Duodenal mucosa (tissue), 2 donors: ENCODE measurements around the gene NRDC.

ENCODE experiments used
- H3K27ac ChIP-seq: one replicate; pipeline ENCODE4 v1.7.0; 2013; ENCODE audit warnings: low read depth, low read length
- H3K27me3 ChIP-seq, 2 donors: one replicate each; pipeline ENCODE4 v1.7.0; 2013; ENCODE audit warnings: low read length in 2 of 2, control low read depth in 1 of 2; ENCODE audit not compliant: insufficient read depth in 2 of 2, control insufficient read depth in 1 of 2
- H3K36me3 ChIP-seq, 2 donors: one replicate each; pipeline ENCODE4 v1.7.0; 2013; ENCODE audit warnings: low read length in 2 of 2, control low read depth in 1 of 2; ENCODE audit not compliant: insufficient read depth in 2 of 2, control insufficient read depth in 1 of 2
- H3K4me1 ChIP-seq, 2 donors: one replicate each; pipeline ENCODE4 v1.7.0; 2013; ENCODE audit warnings: low read length in 2 of 2, control low read depth in 1 of 2; ENCODE audit not compliant: insufficient read depth in 2 of 2, control insufficient read depth in 1 of 2
- H3K4me3 ChIP-seq, 2 donors: one replicate each; pipeline ENCODE4 v1.7.0; 2013; ENCODE audit warnings: low read length in 2 of 2, low read depth in 1 of 2
- H3K9ac ChIP-seq, 2 donors: one replicate each; pipeline ENCODE4 v1.7.0; 2013; ENCODE audit warnings: low read length in 2 of 2, low read depth in 1 of 2
- H3K9me3 ChIP-seq, 2 donors: one replicate each; pipeline ENCODE4 v1.7.0; 2013; ENCODE audit warnings: low read length in 2 of 2, control low read depth in 1 of 2; ENCODE audit not compliant: control insufficient read depth in 1 of 2

NRDC gene, protein sequence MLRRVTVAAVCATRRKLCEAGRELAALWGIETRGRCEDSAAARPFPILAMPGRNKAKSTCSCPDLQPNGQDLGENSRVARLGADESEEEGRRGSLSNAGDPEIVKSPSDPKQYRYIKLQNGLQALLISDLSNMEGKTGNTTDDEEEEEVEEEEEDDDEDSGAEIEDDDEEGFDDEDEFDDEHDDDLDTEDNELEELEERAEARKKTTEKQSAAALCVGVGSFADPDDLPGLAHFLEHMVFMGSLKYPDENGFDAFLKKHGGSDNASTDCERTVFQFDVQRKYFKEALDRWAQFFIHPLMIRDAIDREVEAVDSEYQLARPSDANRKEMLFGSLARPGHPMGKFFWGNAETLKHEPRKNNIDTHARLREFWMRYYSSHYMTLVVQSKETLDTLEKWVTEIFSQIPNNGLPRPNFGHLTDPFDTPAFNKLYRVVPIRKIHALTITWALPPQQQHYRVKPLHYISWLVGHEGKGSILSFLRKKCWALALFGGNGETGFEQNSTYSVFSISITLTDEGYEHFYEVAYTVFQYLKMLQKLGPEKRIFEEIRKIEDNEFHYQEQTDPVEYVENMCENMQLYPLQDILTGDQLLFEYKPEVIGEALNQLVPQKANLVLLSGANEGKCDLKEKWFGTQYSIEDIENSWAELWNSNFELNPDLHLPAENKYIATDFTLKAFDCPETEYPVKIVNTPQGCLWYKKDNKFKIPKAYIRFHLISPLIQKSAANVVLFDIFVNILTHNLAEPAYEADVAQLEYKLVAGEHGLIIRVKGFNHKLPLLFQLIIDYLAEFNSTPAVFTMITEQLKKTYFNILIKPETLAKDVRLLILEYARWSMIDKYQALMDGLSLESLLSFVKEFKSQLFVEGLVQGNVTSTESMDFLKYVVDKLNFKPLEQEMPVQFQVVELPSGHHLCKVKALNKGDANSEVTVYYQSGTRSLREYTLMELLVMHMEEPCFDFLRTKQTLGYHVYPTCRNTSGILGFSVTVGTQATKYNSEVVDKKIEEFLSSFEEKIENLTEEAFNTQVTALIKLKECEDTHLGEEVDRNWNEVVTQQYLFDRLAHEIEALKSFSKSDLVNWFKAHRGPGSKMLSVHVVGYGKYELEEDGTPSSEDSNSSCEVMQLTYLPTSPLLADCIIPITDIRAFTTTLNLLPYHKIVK

DNA sequence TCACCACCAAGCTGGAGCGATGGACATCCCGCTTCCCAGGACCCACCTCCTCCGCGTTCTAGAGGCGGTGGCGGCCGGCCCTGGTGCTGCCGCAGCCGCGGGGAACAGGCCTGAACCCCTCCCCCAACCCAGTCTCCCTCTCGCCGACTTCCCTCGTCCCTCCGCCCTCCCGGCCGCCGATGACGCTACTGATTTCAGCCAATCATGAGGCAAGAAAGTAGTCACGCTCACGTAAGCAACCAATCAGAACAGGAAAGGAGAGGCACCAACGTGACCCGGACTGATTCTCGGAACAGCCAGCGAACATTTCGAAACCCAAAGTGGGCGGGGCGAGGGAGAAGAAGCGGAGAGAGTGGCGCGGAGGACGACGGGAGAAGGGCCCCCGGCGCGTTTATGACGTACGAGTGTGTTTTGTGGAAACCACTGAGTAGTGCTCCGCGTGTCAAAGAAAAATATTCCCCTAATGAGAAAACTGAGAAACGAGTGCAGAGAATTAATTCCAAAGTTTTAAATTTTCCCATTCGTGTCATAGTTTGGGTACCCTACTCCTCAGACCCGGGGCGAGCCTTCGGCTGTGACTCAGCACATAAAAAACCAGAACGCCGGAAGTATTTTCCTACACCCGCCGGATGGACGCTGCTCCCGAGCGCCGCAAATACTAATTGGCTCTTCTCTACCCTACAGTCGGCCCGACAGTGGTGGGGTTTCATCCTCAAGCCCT is at the start of gene NRDC:
Gene NRDC (minus strand): TSS at position 112 of the 721 bp plus-strand sequence. CDS start 112 bp downstream, outside the sequence.
- H3K27ac ChIP-seq: peak within 1 kb of the TSS; percentile 96
- peaks cover 23 to 29% of the 10 kb centered on the region in 2 donors for H3K4me1 ChIP-seq
- peaks cover 4 to 6% of the 10 kb centered on the region in 2 donors for H3K27me3 ChIP-seq

DNA sequence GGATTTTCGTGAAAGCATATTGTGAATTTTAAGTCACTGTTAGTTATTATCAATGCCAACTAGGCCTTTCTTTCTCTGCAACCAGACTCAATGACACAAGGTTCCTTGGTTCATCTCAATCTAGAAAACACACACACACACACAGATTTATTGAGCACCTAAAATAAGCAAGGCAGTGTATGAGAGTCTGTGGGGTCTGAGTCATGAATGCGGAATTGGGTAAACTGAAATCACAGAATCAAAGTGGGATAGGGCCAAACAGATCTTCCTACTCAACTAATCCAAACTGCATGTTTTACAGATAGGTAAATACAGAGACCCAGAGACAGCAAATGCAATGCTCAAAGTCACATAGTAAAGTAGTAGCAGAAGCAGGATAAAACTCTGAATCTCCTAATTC is 48.5 kb upstream of the NRDC start:
- Histone ChIP-seq H3K4me3 (no peak overlapping the region), H3K36me3 (no peaks in the 10 kb centered on the region), H3K27ac (no peak overlapping the region), H3K4me1 (no peaks in the 10 kb centered on the region), H3K9ac (no peak overlapping the region), H3K9me3 (no peaks in the 10 kb centered on the region), H3K27me3 (peaks cover 0 to 2% of the 10 kb centered on the region in 2 donors)

More for the DNA sequence above, at the start of gene NRDC:
- H3K4me3 ChIP-seq: peak within 1 kb of the TSS; percentile 98 to 99
- peak within 1 kb of the TSS; percentile 97 to 99 for H3K9ac ChIP-seq
- no peaks in the 10 kb centered on the region for H3K36me3 ChIP-seq
- H3K9me3 ChIP-seq: no peaks in the 10 kb centered on the region

DNA sequence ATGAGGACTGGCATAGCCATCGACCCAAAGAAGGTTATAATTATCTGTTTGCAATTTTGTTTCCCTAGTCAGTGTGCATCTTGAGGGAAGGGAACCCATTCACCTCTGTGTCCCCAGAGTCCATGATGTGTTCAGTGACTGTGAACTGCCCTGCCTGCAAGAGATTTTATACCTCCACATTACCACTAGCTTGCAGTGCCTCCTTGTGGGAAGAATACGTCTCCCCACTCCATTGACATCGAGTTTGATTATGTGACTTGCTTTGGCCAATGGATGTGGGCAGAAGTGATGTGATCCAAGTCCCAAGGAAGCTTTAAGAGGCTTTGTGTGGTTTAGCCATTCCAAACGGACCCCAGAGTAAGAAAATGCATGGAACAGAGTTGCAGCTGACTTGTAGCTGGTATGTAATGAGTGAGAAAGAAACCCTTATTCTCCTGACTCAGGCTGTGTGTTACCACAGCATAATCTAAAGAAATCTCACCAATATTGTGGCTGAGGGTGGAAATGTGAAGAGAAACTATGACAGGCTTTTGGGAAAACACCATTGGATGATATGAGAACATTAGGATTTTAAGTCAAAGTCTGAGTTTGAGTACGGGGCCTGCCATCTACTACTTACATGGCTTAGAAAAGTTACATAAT is 47.8 kb upstream of the NRDC start:
- Histone ChIP-seq H3K9ac (no peak overlapping the region), H3K27ac (no peak overlapping the region), H3K9me3 (no peaks in the 10 kb centered on the region), H3K36me3 (no peaks in the 10 kb centered on the region), H3K27me3 (peaks cover 2 to 3% of the 10 kb centered on the region in 2 donors), H3K4me1 (no peaks in the 10 kb centered on the region), H3K4me3 (no peak overlapping the region)

DNA sequence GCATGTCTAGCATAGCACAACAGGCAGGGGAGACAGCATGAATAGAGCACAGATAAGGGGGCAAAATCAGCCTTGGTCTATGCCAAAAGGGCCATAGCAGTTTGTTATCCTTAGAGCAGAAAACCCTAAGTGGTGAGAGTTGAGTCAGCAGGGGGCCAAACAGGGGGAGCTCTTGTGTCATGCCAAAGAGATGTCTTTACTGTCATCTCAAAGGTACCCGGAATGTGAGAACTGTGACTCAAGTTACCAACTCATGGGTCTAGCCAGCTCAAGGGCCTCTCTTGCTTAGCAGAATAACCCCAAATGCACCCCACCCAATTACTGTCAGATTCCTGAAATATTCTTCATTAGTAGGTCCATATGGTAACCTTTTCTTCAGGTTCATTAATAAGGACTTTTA is 45.9 kb upstream of the NRDC start:
- Histone ChIP-seq H3K4me3 (no peak overlapping the region), H3K27me3 (peaks cover 2 to 3% of the 10 kb centered on the region in 2 donors), H3K36me3 (no peaks in the 10 kb centered on the region), H3K27ac (no peak overlapping the region), H3K4me1 (no peaks in the 10 kb centered on the region), H3K9me3 (no peaks in the 10 kb centered on the region), H3K9ac (no peak overlapping the region)

DNA sequence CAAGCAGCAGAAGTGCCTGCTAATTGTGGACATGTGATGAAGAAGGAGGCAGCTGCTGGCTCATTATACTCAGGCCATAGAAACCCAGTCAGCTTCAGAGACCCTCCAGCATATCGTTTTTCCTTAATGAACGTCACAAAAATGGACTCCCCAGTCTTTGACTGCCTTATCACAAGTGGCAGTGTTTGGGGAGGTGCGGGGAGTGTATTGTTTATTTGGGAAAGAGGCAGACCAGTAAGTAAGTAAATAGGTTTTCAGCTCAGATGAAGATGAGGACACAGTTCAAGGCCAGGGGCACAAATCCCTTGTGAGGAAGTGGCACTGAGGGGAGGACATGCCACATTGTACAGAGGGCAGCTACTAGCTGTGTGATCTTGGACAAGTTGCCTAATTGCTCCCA is 43.5 kb upstream of the NRDC start:
- Histone ChIP-seq H3K27me3 (peaks cover 2 to 3% of the 10 kb centered on the region in 2 donors), H3K9ac (no peak overlapping the region), H3K27ac (no peak overlapping the region), H3K36me3 (no peaks in the 10 kb centered on the region), H3K9me3 (no peaks in the 10 kb centered on the region), H3K4me1 (no peaks in the 10 kb centered on the region), H3K4me3 (no peak overlapping the region)

DNA sequence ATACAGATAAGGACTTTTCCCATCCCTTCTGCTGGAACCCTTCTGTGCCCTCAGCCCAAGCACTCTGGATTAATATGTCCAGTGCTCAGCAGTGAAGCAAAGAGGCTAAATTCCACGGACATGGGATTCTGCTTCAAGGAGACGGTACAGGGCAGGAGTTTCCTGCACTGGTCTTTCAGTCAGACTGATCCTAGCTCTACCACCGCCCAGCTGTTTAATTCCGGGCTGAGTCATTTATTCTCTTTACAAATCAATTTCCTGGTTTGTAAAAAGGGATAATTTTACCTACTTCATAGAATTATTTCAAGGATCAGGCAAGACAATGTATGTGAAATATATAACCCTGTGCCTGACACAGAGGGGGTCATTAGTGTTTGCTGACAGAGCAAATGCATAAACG is 41.6 kb upstream of the NRDC start:
- no peak overlapping the region for H3K4me3 ChIP-seq
- no peak overlapping the region for H3K9ac ChIP-seq
- peaks cover 3 to 5% of the 10 kb centered on the region in 2 donors for H3K27me3 ChIP-seq
- H3K36me3 ChIP-seq: no peaks in the 10 kb centered on the region
- no peak overlapping the region for H3K27ac ChIP-seq
- H3K9me3 ChIP-seq: no peaks in the 10 kb centered on the region
- H3K4me1 ChIP-seq: no peaks in the 10 kb centered on the region

DNA sequence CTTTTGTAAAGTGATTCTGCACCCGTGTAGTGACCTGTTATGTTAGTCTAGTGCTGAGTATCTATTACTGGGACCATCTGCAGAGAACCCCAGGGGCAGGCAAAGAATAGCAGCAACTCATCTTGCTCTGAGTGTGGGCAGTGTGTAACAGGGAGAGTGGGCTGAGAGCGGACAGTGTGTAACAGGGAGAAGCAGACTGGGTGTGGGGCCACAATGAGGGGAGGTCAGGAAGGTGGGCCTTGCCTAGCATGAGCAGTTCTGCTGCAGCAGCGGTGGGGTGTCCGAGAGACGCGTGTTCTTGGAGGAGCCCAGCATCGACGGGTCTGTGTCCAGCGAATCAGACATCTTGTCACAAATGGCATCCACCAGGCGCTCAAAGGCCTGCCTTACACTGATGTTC is 41.2 kb upstream of the NRDC start:
- H3K27ac ChIP-seq: no peak overlapping the region
- H3K36me3 ChIP-seq: no peaks in the 10 kb centered on the region
- H3K9ac ChIP-seq: no peak overlapping the region
- no peaks in the 10 kb centered on the region for H3K9me3 ChIP-seq
- H3K27me3 ChIP-seq: peaks cover 3% of the 10 kb centered on the region in 2 donors
- H3K4me3 ChIP-seq: no peak overlapping the region
- no peaks in the 10 kb centered on the region for H3K4me1 ChIP-seq

DNA sequence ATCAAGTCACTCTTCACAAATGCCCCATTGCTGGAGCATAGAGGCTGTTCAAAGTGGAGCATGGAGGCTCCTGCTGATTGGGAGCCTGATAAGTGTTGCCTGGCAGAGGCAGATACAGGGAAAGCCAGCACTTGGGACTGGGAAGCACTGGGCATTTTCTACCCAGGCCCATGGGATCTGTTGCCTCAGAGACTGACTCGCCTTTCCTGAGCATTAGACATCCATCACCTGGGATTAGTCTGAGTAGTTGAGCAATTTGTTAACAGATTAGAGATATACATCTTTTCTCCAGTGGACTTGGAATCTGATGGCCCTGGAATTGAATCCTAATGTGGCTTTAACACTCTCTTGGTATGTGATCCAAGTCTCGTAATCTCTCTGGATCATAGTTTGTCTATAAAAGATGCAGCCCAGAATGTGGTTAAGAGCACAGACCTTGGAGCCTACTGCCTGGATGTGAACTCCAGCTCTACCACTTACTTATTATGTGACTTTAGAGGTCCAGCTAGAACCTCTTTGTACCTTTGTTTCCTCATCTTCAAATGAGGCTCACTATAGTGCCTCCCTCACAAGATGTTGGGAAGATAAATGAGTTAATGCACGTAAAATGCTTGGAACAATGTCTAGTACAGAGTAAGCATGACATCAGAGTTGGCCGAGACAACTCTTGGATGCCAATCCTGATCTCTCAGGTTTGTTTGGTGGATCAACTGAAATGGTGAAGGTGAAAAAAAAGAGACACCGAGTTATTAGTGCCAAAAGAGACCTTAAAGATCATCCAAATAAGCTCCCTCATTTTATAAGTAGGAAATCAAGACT is 38.3 kb upstream of the NRDC start:
- peaks cover 3% of the 10 kb centered on the region in 2 donors for H3K27me3 ChIP-seq
- H3K4me3 ChIP-seq: no peak overlapping the region
- H3K36me3 ChIP-seq: no peaks in the 10 kb centered on the region

DNA sequence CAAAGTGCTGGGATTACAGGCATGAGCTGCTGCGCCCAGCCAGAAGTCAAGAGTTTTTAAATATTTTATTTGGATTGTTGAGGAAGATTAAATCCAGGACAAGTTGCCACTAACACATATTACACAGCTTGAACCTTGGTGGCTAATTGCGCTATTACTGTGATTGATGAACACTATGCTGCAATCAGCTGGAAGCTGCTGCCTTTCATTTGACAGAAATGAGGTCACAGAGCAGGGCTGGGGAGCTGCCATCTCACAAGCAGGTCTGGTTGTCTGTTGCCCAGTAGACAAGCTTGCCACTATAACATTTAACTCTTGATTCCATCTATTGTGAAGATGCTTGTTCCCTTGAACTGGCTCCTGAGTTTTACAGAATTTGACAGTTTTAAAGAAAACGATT is 37.4 kb upstream of the NRDC start:
- Histone ChIP-seq H3K9ac (no peak overlapping the region), H3K27me3 (peaks cover 0 to 4% of the 10 kb centered on the region in 2 donors), H3K36me3 (no peaks in the 10 kb centered on the region), H3K4me1 (no peaks in the 10 kb centered on the region), H3K9me3 (no peaks in the 10 kb centered on the region), H3K4me3 (no peak overlapping the region), H3K27ac (no peak overlapping the region)

More for the DNA sequence above, 38.3 kb upstream of the NRDC start:
- no peak overlapping the region for H3K9ac ChIP-seq
- no peaks in the 10 kb centered on the region for H3K9me3 ChIP-seq
- no peak overlapping the region for H3K27ac ChIP-seq
- no peaks in the 10 kb centered on the region for H3K4me1 ChIP-seq
